Measurements from ENCODE around the gene DDN.
A peak's percentile ranks its signal among the peaks of the same experiment; 100 is the strongest.

The DDN gene

GRCh38 chr12:48960834-48961233 lies 38.3 kb downstream of the DDN start:
- DNase-seq, result no peak

GRCh38 chr12:48958049-48958388 lies 41.2 kb downstream of the DDN start:
- no peak for DNase-seq

- DNase-seq, result peak; percentile 88
Measured at GRCh38 chr12:48957141-48958048, 41.8 kb downstream of the DDN start, which contains the start of gene ARF3. ARF3 (minus strand) TSS chr12:48957487; CDS start chr12:48941095, 16,392 bp downstream.

- no peak for DNase-seq
Measured at GRCh38 chr12:48956279-48957140, 42.7 kb downstream of the DDN start.

- DNase-seq, result no peak
Measured at GRCh38 chr12:48954841-48955501, 44.2 kb downstream of the DDN start.

GRCh38 chr12:48954061-48954460 lies 45.1 kb downstream of the DDN start:
- no peak for DNase-seq

- no peak for DNase-seq
Measured at GRCh38 chr12:48952691-48953090, 46.5 kb downstream of the DDN start.

GRCh38 chr12:48947727-48948126 lies 51.4 kb downstream of the DDN start:
- no peak for DNase-seq

GRCh38 chr12:48946943-48947342 lies 52.2 kb downstream of the DDN start:
- DNase-seq, result no peak

GRCh38 chr12:48946205-48946604 lies 53.0 kb downstream of the DDN start:
- no peak for DNase-seq
